ENCODE measurements around the gene CDHR2.
"Not testable (repeated sequence)": the region's sequence is repeated elsewhere in the genome, so short reads cannot be mapped to it uniquely, and the experiment has no call there.

The CDHR2 gene

GRCh38 chr5:176542596-176543427 is 6.3 kb upstream of the CDHR2 start:
- peak; percentile 57 for DNase-seq

- peak; percentile 78 for DNase-seq
These were observed 5.5 kb upstream of the CDHR2 start for GRCh38 chr5:176543428-176544182.

GRCh38 chr5:176545388-176545736 is 3.8 kb upstream of the CDHR2 start:
- no peak for DNase-seq

- no peak for DNase-seq
These were observed 3.2 kb upstream of the CDHR2 start for GRCh38 chr5:176545737-176546509.

- DNase-seq, result peak; percentile 42
These were observed 1.3 kb upstream of the CDHR2 start for GRCh38 chr5:176547802-176548201.

GRCh38 chr5:176549871-176550270 is 729 bp downstream of the CDHR2 start:
- DNase-seq, result no peak

GRCh38 chr5:176550275-176550831 is 1.2 kb downstream of the CDHR2 start:
- no peak for DNase-seq

- DNase-seq, result not testable (repeated sequence)
These were observed 1.8 kb downstream of the CDHR2 start for GRCh38 chr5:176550937-176551336.

- no peak for DNase-seq
These were observed 3.3 kb downstream of the CDHR2 start for GRCh38 chr5:176552332-176552869.

GRCh38 chr5:176553260-176554085 is 4.3 kb downstream of the CDHR2 start:
- DNase-seq, result no peak

GRCh38 chr5:176557846-176558245 is 8.7 kb downstream of the CDHR2 start:
- DNase-seq, result no peak

- peak; percentile 46 for DNase-seq
These were observed 10.5 kb downstream of the CDHR2 start for GRCh38 chr5:176559683-176560082.

GRCh38 chr5:176560364-176560763 is 11.2 kb downstream of the CDHR2 start:
- DNase-seq, result no peak

- no peak for DNase-seq
These were observed 12.1 kb downstream of the CDHR2 start for GRCh38 chr5:176561259-176561658.

- no peak for DNase-seq
These were observed 13.0 kb downstream of the CDHR2 start for GRCh38 chr5:176562189-176562588.

- DNase-seq, result no peak
These were observed 14.9 kb downstream of the CDHR2 start for GRCh38 chr5:176564002-176564401.

GRCh38 chr5:176565760-176566288 is 16.7 kb downstream of the CDHR2 start:
- DNase-seq, result no peak

- DNase-seq, result no peak
These were observed 19.5 kb downstream of the CDHR2 start for GRCh38 chr5:176568657-176569056.

- DNase-seq, result no peak
These were observed 20.9 kb downstream of the CDHR2 start for GRCh38 chr5:176570044-176570443.

- peak; percentile 79 for DNase-seq
These were observed 24.6 kb downstream of the CDHR2 start for GRCh38 chr5:176573564-176574296.

- DNase-seq, result no peak
These were observed 25.1 kb downstream of the CDHR2 start for GRCh38 chr5:176574297-176574591.
